ENCODE measurements around the gene NME9. TPM values are rescaled to one million over a fixed set of nuclear protein-coding genes. Genes with fewer than 3 reads are reported as not detected.

The NME9 gene
- total and polyA plus RNA-seq, 4 donors: 0.08 to 0.39 TPM; not detected in 2

DNA sequence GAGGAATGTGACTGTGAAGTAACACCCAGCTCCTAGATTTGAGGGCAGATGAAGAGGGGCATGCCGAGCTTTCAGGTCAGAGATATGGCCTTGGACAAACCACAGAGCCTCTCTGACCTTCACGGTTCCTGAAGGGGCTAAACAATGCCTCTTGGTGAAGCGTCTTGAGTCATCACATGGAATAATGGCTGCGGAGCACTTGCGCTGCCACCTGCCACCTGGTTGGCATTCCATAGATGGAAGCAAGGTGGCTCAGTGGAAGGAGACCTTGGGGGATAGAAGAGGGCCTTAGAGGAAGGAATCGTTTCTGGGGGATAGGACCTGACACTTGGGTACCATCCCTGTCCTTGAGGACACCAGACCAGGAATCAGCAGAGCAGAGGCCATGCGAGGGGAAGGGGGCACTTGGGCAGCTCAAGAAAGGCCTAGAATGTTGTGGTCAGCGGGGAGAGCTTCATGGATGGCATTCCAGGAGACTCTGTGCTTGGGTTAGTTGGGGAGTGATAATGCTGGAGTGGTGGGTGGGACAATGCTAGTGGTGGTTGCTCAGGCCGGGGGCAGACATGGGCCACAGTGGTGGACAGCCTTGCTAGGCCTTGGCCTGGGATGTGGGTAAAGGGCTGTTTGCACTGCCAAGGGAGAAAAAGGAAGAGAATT is 31.3 kb upstream of the NME9 start:
- no peak for DNase-seq (ENCODE audit: low spot score)
- Histone ChIP-seq H3K4me3 (ENCODE audit: low read depth in 1 of 3, low read length in 3 of 3) (no peak overlapping the region), H3K27me3 (ENCODE audit: control insufficient read depth in 4 of 4, insufficient read depth in 4 of 4, low read length in 3 of 4) (no peaks in the 10 kb centered on the region), H3K9me3 (ENCODE audit: control insufficient read depth in 4 of 4, low read length in 3 of 4) (no peaks in the 10 kb centered on the region), H3K9ac (ENCODE audit: low read depth in 1 of 2, low read length in 2 of 2) (no peak overlapping the region), H3K4me1 (ENCODE audit: control insufficient read depth in 4 of 4, insufficient read depth in 4 of 4, low read length in 3 of 4) (no peaks in the 10 kb centered on the region), H3K27ac (ENCODE audit: low read depth in 1 of 2, low read length in 2 of 2) (no peak overlapping the region), H3K36me3 (ENCODE audit: control insufficient read depth in 4 of 4, insufficient read depth in 3 of 4, low read depth in 1 of 4, low read length in 3 of 4) (no peaks in the 10 kb centered on the region)
- no peak for TF ChIP-seq EGR1 (IDR thresholded peaks at IDR 0.05; ENCODE audit: low read depth in 2 of 2)
- TF ChIP-seq JUND (IDR thresholded peaks at IDR 0.05): no peak
- no peak for TF ChIP-seq MAX (IDR thresholded peaks at IDR 0.05)
- no peak for TF ChIP-seq NR2F2 (IDR thresholded peaks at IDR 0.05)
- no peak for TF ChIP-seq FOXA1 (IDR thresholded peaks at IDR 0.05)
- no peak for TF ChIP-seq SP1 (IDR thresholded peaks at IDR 0.05)
- no peak for TF ChIP-seq ZBTB33 (IDR thresholded peaks at IDR 0.05)
- WGBS: 90% methylated on average over 9 of the region's 9 CpGs

- Histone ChIP-seq H3K4me3 (ENCODE audit: low read depth in 1 of 3, low read length in 3 of 3) (no peak overlapping the region), H3K9me3 (ENCODE audit: control insufficient read depth in 4 of 4, low read length in 3 of 4) (no peaks in the 10 kb centered on the region), H3K4me1 (ENCODE audit: control insufficient read depth in 4 of 4, insufficient read depth in 4 of 4, low read length in 3 of 4) (no peaks in the 10 kb centered on the region), H3K27me3 (ENCODE audit: control insufficient read depth in 4 of 4, insufficient read depth in 4 of 4, low read length in 3 of 4) (no peaks in the 10 kb centered on the region), H3K36me3 (ENCODE audit: control insufficient read depth in 4 of 4, insufficient read depth in 3 of 4, low read depth in 1 of 4, low read length in 3 of 4) (no peaks in the 10 kb centered on the region), H3K9ac (ENCODE audit: low read depth in 1 of 2, low read length in 2 of 2) (no peak overlapping the region), H3K27ac (ENCODE audit: low read depth in 1 of 2, low read length in 2 of 2) (no peak overlapping the region)
- TF ChIP-seq NR2F2 (IDR thresholded peaks at IDR 0.05) (no peak), JUND (IDR thresholded peaks at IDR 0.05) (no peak), FOXA1 (IDR thresholded peaks at IDR 0.05) (no peak), FOXA2 (IDR thresholded peaks at IDR 0.05) (no peak), HNF4G (IDR thresholded peaks at IDR 0.05) (no peak)
- 93% methylated on average over 15 of the region's 15 CpGs for WGBS
- DNase-seq (ENCODE audit: low spot score): no peak
These were observed 30.5 kb upstream of the NME9 start for GRCh38 chr3:138359919-138360868.

- DNase-seq (ENCODE audit: low spot score): no peak
- H3K9ac ChIP-seq (ENCODE audit: low read depth in 1 of 2, low read length in 2 of 2): no peak overlapping the region
- no peaks in the 10 kb centered on the region for H3K27me3 ChIP-seq (ENCODE audit: control insufficient read depth in 4 of 4, insufficient read depth in 4 of 4, low read length in 3 of 4)
- no peaks in the 10 kb centered on the region for H3K4me1 ChIP-seq (ENCODE audit: control insufficient read depth in 4 of 4, insufficient read depth in 4 of 4, low read length in 3 of 4)
- H3K9me3 ChIP-seq (ENCODE audit: control insufficient read depth in 4 of 4, low read length in 3 of 4): no peaks in the 10 kb centered on the region
- no peak overlapping the region for H3K27ac ChIP-seq (ENCODE audit: low read depth in 1 of 2, low read length in 2 of 2)
- H3K36me3 ChIP-seq (ENCODE audit: control insufficient read depth in 4 of 4, insufficient read depth in 3 of 4, low read depth in 1 of 4, low read length in 3 of 4): no peaks in the 10 kb centered on the region
- no peak overlapping the region for H3K4me3 ChIP-seq (ENCODE audit: low read depth in 1 of 3, low read length in 3 of 3)
- 89% methylated on average over 7 of the region's 7 CpGs for WGBS
- TF ChIP-seq EGR1 (IDR thresholded peaks at IDR 0.05; ENCODE audit: low read depth in 2 of 2) (no peak), JUND (IDR thresholded peaks at IDR 0.05) (no peak), HNF4A (conservative IDR thresholded peaks at IDR 0.05) (no peak), ZBTB33 (IDR thresholded peaks at IDR 0.05) (no peak), NR2F2 (IDR thresholded peaks at IDR 0.05) (no peak), MAX (IDR thresholded peaks at IDR 0.05) (no peak), RAD21 (IDR thresholded peaks at IDR 0.05) (no peak), FOXA2 (IDR thresholded peaks at IDR 0.05) (no peak), TAF1 (conservative IDR thresholded peaks at IDR 0.05) (no peak), RXRA (IDR thresholded peaks at IDR 0.05) (no peak)
- TF ChIP-seq, protein P1, sequence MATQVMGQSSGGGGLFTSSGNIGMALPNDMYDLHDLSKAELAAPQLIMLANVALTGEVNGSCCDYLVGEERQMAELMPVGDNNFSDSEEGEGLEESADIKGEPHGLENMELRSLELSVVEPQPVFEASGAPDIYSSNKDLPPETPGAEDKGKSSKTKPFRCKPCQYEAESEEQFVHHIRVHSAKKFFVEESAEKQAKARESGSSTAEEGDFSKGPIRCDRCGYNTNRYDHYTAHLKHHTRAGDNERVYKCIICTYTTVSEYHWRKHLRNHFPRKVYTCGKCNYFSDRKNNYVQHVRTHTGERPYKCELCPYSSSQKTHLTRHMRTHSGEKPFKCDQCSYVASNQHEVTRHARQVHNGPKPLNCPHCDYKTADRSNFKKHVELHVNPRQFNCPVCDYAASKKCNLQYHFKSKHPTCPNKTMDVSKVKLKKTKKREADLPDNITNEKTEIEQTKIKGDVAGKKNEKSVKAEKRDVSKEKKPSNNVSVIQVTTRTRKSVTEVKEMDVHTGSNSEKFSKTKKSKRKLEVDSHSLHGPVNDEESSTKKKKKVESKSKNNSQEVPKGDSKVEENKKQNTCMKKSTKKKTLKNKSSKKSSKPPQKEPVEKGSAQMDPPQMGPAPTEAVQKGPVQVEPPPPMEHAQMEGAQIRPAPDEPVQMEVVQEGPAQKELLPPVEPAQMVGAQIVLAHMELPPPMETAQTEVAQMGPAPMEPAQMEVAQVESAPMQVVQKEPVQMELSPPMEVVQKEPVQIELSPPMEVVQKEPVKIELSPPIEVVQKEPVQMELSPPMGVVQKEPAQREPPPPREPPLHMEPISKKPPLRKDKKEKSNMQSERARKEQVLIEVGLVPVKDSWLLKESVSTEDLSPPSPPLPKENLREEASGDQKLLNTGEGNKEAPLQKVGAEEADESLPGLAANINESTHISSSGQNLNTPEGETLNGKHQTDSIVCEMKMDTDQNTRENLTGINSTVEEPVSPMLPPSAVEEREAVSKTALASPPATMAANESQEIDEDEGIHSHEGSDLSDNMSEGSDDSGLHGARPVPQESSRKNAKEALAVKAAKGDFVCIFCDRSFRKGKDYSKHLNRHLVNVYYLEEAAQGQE (IDR thresholded peaks at IDR 0.05): no peak
- TF ChIP-seq, protein P2, sequence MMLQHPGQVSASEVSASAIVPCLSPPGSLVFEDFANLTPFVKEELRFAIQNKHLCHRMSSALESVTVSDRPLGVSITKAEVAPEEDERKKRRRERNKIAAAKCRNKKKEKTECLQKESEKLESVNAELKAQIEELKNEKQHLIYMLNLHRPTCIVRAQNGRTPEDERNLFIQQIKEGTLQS (IDR thresholded peaks at IDR 0.05): no peak
These were observed 29.7 kb upstream of the NME9 start for GRCh38 chr3:138359148-138359918.

Measured in liver (tissue), 9 donors.